Nephron progenitor cell (in vitro differentiated cells): ENCODE measurements around the gene OR2V2.

Experiments
- DNase-seq: peaks from one replicate; pipeline ENCODE4 v3.0.0; 2021
- H3K27ac Mint-ChIP-seq: 2 replicates; pipeline ENCODE4 v1.8.0; 2021; ENCODE audit warnings: mild to moderate bottlenecking, moderate library complexity, mixed read lengths
- H3K27me3 Mint-ChIP-seq: 2 replicates; pipeline ENCODE4 v1.8.0; 2021; ENCODE audit warnings: mild to moderate bottlenecking, low read depth, mixed read lengths; ENCODE audit not compliant: poor library complexity
- H3K36me3 Mint-ChIP-seq: 2 replicates; pipeline ENCODE4 v1.8.0; 2021; ENCODE audit warnings: low read depth, mixed read lengths
- H3K4me1 Mint-ChIP-seq: 2 replicates; pipeline ENCODE4 v1.8.0; 2021; ENCODE audit warnings: mixed read lengths
- H3K4me3 Mint-ChIP-seq: 2 replicates; pipeline ENCODE4 v1.8.0; 2021; ENCODE audit warnings: mild to moderate bottlenecking, moderate library complexity, mixed read lengths
- H3K9me3 Mint-ChIP-seq: 2 replicates; pipeline ENCODE4 v1.8.0; 2021; ENCODE audit warnings: mild to moderate bottlenecking, moderate library complexity, mixed read lengths
- TF ChIP-seq, protein P1 (sequence below): fragments of 200-600 bp; sonication (generic); IDR thresholded peaks from 2 replicates; pipeline ENCODE4 v1.5.0; 2021; ENCODE audit warnings: antibody characterized with exemption

OR2V2 gene

DNA sequence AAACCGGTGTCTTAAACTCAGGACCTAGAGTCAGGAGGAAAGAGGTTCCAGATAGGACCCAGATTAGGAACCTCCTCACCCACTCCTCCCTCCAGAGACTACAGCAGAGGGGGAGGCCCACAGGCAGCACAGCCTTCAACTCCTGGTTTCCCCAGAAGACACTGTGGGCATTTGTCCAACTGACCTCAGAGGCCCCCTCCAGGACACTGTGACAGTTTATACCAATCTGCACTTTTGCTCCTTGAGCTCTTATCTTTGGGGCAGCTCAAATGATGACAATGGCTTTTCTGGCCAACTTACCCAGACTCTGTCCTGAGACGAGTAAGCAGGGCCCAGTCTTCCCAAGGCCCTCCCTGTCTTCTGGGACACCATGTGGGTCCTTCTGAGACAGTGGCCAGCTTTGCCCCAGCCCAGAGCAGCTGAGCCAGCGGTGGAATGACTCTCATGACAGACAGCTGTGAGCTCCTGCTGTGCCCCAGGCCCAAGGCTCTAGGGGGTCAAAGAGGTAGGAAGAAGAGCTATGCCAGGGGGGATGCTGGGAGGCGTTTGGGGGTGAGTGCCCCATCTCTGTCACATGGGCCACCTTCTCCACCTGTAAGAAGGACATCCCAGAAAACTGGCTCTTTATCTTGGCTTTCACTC, 14.3 kb downstream of the OR2V2 start:
- DNase-seq, result no peak
- peaks cover 65% of the 10 kb centered on the region for H3K27me3 Mint-ChIP-seq
- TF ChIP-seq, protein P1, sequence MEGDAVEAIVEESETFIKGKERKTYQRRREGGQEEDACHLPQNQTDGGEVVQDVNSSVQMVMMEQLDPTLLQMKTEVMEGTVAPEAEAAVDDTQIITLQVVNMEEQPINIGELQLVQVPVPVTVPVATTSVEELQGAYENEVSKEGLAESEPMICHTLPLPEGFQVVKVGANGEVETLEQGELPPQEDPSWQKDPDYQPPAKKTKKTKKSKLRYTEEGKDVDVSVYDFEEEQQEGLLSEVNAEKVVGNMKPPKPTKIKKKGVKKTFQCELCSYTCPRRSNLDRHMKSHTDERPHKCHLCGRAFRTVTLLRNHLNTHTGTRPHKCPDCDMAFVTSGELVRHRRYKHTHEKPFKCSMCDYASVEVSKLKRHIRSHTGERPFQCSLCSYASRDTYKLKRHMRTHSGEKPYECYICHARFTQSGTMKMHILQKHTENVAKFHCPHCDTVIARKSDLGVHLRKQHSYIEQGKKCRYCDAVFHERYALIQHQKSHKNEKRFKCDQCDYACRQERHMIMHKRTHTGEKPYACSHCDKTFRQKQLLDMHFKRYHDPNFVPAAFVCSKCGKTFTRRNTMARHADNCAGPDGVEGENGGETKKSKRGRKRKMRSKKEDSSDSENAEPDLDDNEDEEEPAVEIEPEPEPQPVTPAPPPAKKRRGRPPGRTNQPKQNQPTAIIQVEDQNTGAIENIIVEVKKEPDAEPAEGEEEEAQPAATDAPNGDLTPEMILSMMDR, result no peak
- H3K36me3 Mint-ChIP-seq, result no peaks in the 10 kb centered on the region
- H3K9me3 Mint-ChIP-seq, result peaks cover 10% of the 10 kb centered on the region
- peaks cover 16% of the 10 kb centered on the region for H3K4me1 Mint-ChIP-seq
- peak overlapping the region; percentile 71 for H3K4me3 Mint-ChIP-seq
- H3K27ac Mint-ChIP-seq, result no peak overlapping the region

- peaks cover 24% of the 10 kb centered on the region for H3K4me1 Mint-ChIP-seq
- peaks cover 67% of the 10 kb centered on the region for H3K27me3 Mint-ChIP-seq
- peaks cover 10% of the 10 kb centered on the region for H3K9me3 Mint-ChIP-seq
- TF ChIP-seq, protein P1, result no peak
- no peak overlapping the region for H3K27ac Mint-ChIP-seq
- peak overlapping the region; percentile 88 for H3K4me3 Mint-ChIP-seq
- no peaks in the 10 kb centered on the region for H3K36me3 Mint-ChIP-seq
- DNase-seq, result no peak
These were observed 16.2 kb downstream of the OR2V2 start for GRCh38 chr5:181163487-181164075.

DNA sequence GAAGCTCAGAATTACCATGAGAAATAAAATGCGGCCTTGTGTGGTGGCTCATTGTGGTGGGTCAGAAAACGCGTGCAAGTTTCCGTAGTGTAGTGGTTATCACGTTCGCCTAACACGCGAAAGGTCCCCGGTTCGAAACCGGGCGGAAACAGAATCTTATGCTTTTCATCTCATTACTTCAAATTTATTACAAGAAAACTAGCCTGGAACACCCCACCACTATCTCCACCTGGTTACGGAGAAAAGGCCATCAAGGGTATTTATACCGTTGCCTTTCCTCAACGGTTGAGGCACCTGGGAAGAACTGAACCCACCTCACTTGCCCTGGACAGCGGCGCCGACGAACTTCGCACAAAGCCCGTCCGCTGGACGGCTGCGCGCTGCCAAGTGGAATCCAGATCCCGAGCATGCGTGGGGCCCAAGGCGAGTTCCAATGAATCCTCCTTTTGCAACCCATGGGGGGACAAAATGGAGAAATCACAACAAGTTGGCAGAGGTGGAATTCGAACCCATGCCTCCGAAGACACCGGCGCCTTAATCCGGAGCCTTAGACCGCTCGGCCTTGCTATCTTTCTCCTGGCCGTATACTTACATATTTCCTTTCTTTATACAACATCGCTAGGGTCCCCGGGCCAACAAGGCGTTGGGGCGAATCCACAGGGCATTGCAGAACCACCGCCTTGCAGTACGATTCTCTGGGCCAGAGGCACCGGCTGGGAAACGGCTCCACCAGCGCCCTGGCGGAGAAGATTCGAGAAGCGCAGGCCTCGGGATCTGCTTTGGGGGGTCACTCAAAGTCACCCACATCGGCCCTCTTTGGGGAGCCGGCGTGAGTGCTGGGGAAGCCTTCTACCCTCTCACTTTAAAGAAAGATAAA, 16.9 kb downstream of the OR2V2 start:
- no peaks in the 10 kb centered on the region for H3K36me3 Mint-ChIP-seq
- peak overlapping the region; percentile 88 for H3K4me3 Mint-ChIP-seq
- TF ChIP-seq, protein P1, result no peak
- no peak overlapping the region for H3K27ac Mint-ChIP-seq
- peak; percentile 51 for DNase-seq
- H3K9me3 Mint-ChIP-seq, result peaks cover 10% of the 10 kb centered on the region
- peaks cover 74% of the 10 kb centered on the region for H3K27me3 Mint-ChIP-seq
- peaks cover 28% of the 10 kb centered on the region for H3K4me1 Mint-ChIP-seq

- TF ChIP-seq, protein P1, result no peak
- Mint-ChIP-seq H3K4me1 (peaks cover 35% of the 10 kb centered on the region), H3K27me3 (peaks cover 94% of the 10 kb centered on the region), H3K4me3 (no peak overlapping the region), H3K9me3 (peaks cover 10% of the 10 kb centered on the region), H3K27ac (no peak overlapping the region), H3K36me3 (no peaks in the 10 kb centered on the region)
- DNase-seq, result no peak
These were observed 19.7 kb downstream of the OR2V2 start for GRCh38 chr5:181166812-181167733.

GRCh38 chr5:181167814-181168488, 20.6 kb downstream of the OR2V2 start:
- peaks cover 37% of the 10 kb centered on the region for H3K4me1 Mint-ChIP-seq
- peaks cover 10% of the 10 kb centered on the region for H3K9me3 Mint-ChIP-seq
- DNase-seq, result peak; percentile 85
- no peaks in the 10 kb centered on the region for H3K36me3 Mint-ChIP-seq
- H3K27ac Mint-ChIP-seq, result no peak overlapping the region
- peak overlapping the region; percentile 80 for H3K4me3 Mint-ChIP-seq
- TF ChIP-seq, protein P1, result peak; percentile 67
- H3K27me3 Mint-ChIP-seq, result peaks cover 100% of the 10 kb centered on the region
